Activated CD8-positive, alpha-beta T cell treated with anti-CD3 and anti-CD28 coated beads, Interleukin-2, amount 10 ng/mL, durations not matched to agents 7 days and 5 days (primary cell): ENCODE data around the gene CHMP4B. TPM values are rescaled to one million over a fixed set of nuclear protein-coding genes. Genes with fewer than 3 reads are reported as not detected.
A peak's percentile ranks its signal among the peaks of the same experiment; 100 is the strongest.
"Not testable (repeated sequence)": the region's sequence is repeated elsewhere in the genome, so short reads cannot be mapped to it uniquely, and the experiment has no call there.

Experiments used
- ATAC-seq: fragments of 150-1000 bp; cut with Tn5 transposase; one replicate; pipeline ENCODE4 v1.10.0; 2021; ENCODE audit warnings: moderate library complexity
- CTCF ChIA-PET: fragments of 350-600 bp; sonication (Branson Sonifier 250); formaldehyde crosslinking; loops from one replicate; lab custom pipeline; 2021; ENCODE audit warnings: antibody characterized with exemption; lab: Charles Lee
- POLR2A ChIA-PET: fragments of 350-600 bp; sonication (Branson Sonifier 250); formaldehyde crosslinking; loops from one replicate; lab custom pipeline; 2021; ENCODE audit warnings: antibody characterized with exemption; lab: Charles Lee
- DNase-seq: peaks from one replicate; pipeline ENCODE4 v3.0.0-alpha.2; 2020
- H3K27ac Mint-ChIP-seq: one replicate; pipeline ENCODE4 v1.8.0; 2021; ENCODE audit warnings: mild to moderate bottlenecking, mixed read lengths
- H3K27me3 Mint-ChIP-seq: one replicate; pipeline ENCODE4 v1.8.0; 2021; ENCODE audit warnings: low read depth, mixed read lengths
- H3K36me3 Mint-ChIP-seq: one replicate; pipeline ENCODE4 v1.8.0; 2021; ENCODE audit warnings: low read depth, mixed read lengths
- H3K4me1 Mint-ChIP-seq: one replicate; pipeline ENCODE4 v1.8.0; 2021; ENCODE audit warnings: low read depth, mixed read lengths
- H3K4me3 Mint-ChIP-seq: one replicate; pipeline ENCODE4 v1.8.0; 2021; ENCODE audit warnings: mild to moderate bottlenecking, mixed read lengths
- H3K9me3 Mint-ChIP-seq: one replicate; pipeline ENCODE4 v1.8.0; 2022; ENCODE audit warnings: mixed read lengths; ENCODE audit not compliant: insufficient read depth
- total RNA-seq, 2 experiments: library from RNA; stranded (reverse); gene quantifications; one replicate each; pipeline ENCODE4 v1.2.3, GENCODE V29; 2021

The CHMP4B gene
- total RNA-seq, 2 experiments from 2014 or later: 86.7 to 93.2 TPM

- CTCF ChIA-PET: interaction anchor here (1.0 to 4.0 kb wide), 8 partner anchors 9 to 240 kb away, joined by 3 to 37 read pairs (median 10); partner anchors contain the start of gene CHMP4B
These were observed 20.1 kb upstream of the CHMP4B start for GRCh38 chr20:33791021-33791420.

DNA sequence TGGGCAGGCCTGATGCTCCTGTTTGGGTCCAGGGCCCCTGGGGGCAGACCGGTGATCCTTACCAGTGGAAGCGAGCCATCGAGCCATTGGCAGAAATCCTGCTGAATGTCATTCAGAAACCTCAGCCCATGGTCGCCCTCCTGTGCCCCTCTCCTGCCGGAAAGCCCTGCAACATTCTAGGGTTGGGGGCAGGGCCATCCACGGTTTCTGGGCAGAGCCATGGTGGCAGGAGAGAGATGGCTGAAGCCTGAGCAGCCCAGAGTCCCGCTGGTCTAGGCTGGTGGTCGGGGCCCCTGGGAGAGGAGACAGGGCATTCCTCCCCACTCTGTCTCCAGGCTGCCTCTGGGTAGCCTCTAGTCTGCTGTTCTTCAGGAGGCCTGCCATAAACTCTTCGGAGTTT, 19.6 kb upstream of the CHMP4B start:
- ChIA-PET CTCF (interaction anchor here (0.7 to 4.0 kb wide), 26 partner anchors 9 to 338 kb away, joined by 3 to 37 read pairs (median 5); partner anchors contain the start of gene CHMP4B), POLR2A (no interaction called here)
- Mint-ChIP-seq H3K27me3 (no peaks in the 10 kb centered on the region), H3K27ac (no peak overlapping the region), H3K36me3 (no peaks in the 10 kb centered on the region), H3K4me3 (no peak overlapping the region), H3K9me3 (no peaks in the 10 kb centered on the region), H3K4me1 (peaks cover 24% of the 10 kb centered on the region)
- no peak for ATAC-seq
- DNase-seq: no peak

More at GRCh38 chr20:33791021-33791420, 20.1 kb upstream of the CHMP4B start:
- POLR2A ChIA-PET: no interaction called here
- no peak overlapping the region for H3K27ac Mint-ChIP-seq
- ATAC-seq (no peak), DNase-seq (no peak)
- H3K36me3 Mint-ChIP-seq: no peaks in the 10 kb centered on the region
- H3K27me3 Mint-ChIP-seq: no peaks in the 10 kb centered on the region
- no peak overlapping the region for H3K4me3 Mint-ChIP-seq
- H3K9me3 Mint-ChIP-seq: no peaks in the 10 kb centered on the region
- peaks cover 29% of the 10 kb centered on the region for H3K4me1 Mint-ChIP-seq

DNA sequence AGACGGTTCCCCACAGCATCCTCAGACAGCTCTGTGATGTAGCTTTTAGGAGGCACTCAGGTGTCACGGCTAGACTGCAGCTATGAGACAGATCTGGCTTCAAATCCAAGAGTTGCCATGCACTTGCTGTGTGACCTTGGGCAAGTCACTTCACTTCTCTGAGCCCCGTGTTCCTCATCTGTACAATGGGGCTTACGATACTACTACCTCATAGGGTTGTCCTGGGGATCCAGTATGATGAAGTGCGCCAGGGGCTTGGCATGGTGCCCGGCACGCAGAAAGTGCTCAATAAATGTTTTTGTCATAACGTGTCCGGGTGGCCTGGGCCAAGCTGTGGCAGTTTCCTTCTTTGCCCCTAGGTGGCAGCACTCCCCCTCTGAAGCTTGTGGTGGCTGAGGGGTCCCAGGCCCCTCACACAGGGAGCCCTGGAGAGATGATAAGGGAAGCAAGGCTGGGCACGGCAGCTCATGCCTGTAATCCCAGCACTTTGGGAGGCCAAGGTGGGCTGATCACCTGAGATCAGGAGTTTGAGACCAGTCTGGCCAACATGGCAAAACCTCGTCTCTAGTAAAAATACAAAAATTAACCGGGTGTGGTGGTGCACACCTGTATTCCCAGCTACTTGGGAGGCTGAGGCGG, 19.1 kb upstream of the CHMP4B start:
- POLR2A ChIA-PET: no interaction called here
- no peak overlapping the region for H3K27ac Mint-ChIP-seq
- ATAC-seq: peak; percentile 73
- peak; percentile 61 for DNase-seq
- H3K27me3 Mint-ChIP-seq: no peaks in the 10 kb centered on the region
- H3K36me3 Mint-ChIP-seq: no peaks in the 10 kb centered on the region
- H3K4me3 Mint-ChIP-seq: no peak overlapping the region
- CTCF ChIA-PET: interaction anchor here (0.7 to 4.0 kb wide), 32 partner anchors 9 to 337 kb away, joined by 3 to 37 read pairs (median 4); partner anchors contain the start of genes CHMP4B and EIF2S2
- H3K9me3 Mint-ChIP-seq: no peaks in the 10 kb centered on the region
- H3K4me1 Mint-ChIP-seq: peaks cover 22% of the 10 kb centered on the region

GRCh38 chr20:33792598-33792989, 18.6 kb upstream of the CHMP4B start:
- CTCF ChIA-PET: interaction anchor here (0.7 to 4.0 kb wide), 26 partner anchors 9 to 320 kb away, joined by 3 to 37 read pairs (median 5); partner anchors contain the start of genes CHMP4B and EIF2S2
- POLR2A ChIA-PET, H3K9me3 Mint-ChIP-seq, ATAC-seq, H3K36me3 Mint-ChIP-seq, H3K27ac Mint-ChIP-seq, DNase-seq, H3K27me3 Mint-ChIP-seq, H3K4me3 Mint-ChIP-seq: not testable (repeated sequence)
- peaks cover 17% of the 10 kb centered on the region for H3K4me1 Mint-ChIP-seq

GRCh38 chr20:33793011-33793931, 17.9 kb upstream of the CHMP4B start:
- no peak for ATAC-seq
- POLR2A ChIA-PET: interaction anchor here (0.7 to 1.2 kb wide), 2 partner anchors 73 to 319 kb away, joined by 3 to 5 read pairs; partner anchors contain the start of genes EIF2S2 and PXMP4
- Mint-ChIP-seq H3K36me3 (no peaks in the 10 kb centered on the region), H3K27me3 (no peaks in the 10 kb centered on the region), H3K4me1 (peaks cover 13% of the 10 kb centered on the region), H3K27ac (peak overlapping the region; percentile 69), H3K9me3 (no peaks in the 10 kb centered on the region), H3K4me3 (no peak overlapping the region)
- no peak for DNase-seq
- CTCF ChIA-PET: interaction anchor here (0.7 to 4.0 kb wide), 18 partner anchors 10 to 319 kb away, joined by 3 to 37 read pairs (median 8); partner anchors contain the start of genes CHMP4B and EIF2S2

- DNase-seq: no peak
These were observed 14.8 kb upstream of the CHMP4B start for GRCh38 chr20:33796263-33796906.

DNA sequence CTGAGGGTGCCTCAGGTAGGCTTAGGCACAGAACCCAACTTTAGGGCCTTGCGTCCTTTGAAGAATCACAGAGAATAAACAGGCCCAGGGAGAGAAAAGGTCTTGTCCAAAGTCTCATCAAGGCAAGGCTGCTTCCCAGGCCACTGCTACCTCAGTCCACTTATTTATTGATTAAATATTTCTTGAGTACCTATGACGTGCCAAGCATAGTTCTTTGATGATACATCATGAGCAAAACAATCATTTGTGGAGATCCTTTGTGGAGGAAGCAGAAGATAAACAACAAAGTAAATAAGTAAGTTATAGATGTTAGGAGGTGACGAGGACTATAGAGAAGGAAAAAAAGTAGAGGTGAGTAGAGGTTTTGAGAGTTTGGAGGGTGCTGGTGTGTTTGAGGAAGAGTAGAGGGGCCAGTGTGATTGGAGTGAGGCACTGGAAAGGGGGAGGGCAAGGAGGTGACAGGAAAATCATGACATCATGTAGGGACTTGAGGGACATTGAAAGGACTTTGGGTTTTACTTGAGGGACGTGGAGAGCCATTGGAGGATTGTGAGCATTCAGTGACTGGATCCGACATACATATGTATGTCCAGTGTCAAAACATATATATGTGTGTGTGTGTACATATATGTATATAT, 14.1 kb upstream of the CHMP4B start:
- ATAC-seq: no peak
- Mint-ChIP-seq H3K27ac (no peak overlapping the region), H3K27me3 (no peaks in the 10 kb centered on the region), H3K36me3 (no peaks in the 10 kb centered on the region), H3K4me1 (peaks cover 11% of the 10 kb centered on the region), H3K4me3 (no peak overlapping the region), H3K9me3 (no peaks in the 10 kb centered on the region)
- CTCF ChIA-PET: no interaction called here
- POLR2A ChIA-PET: no interaction called here
- no peak for DNase-seq

More at GRCh38 chr20:33796263-33796906, 14.8 kb upstream of the CHMP4B start:
- no peaks in the 10 kb centered on the region for H3K36me3 Mint-ChIP-seq
- H3K4me1 Mint-ChIP-seq: peaks cover 11% of the 10 kb centered on the region
- H3K27ac Mint-ChIP-seq: no peak overlapping the region
- no peaks in the 10 kb centered on the region for H3K27me3 Mint-ChIP-seq
- no peak overlapping the region for H3K4me3 Mint-ChIP-seq
- no peaks in the 10 kb centered on the region for H3K9me3 Mint-ChIP-seq
- CTCF ChIA-PET: no interaction called here
- ATAC-seq: no peak
- POLR2A ChIA-PET: no interaction called here

GRCh38 chr20:33798444-33798843, 12.7 kb upstream of the CHMP4B start:
- Mint-ChIP-seq H3K27ac (no peak overlapping the region), H3K4me1 (peaks cover 3% of the 10 kb centered on the region), H3K9me3 (no peaks in the 10 kb centered on the region), H3K27me3 (peaks cover 3% of the 10 kb centered on the region), H3K4me3 (no peak overlapping the region), H3K36me3 (no peaks in the 10 kb centered on the region)
- ATAC-seq (no peak), DNase-seq (no peak)
- CTCF ChIA-PET: no interaction called here
- POLR2A ChIA-PET: no interaction called here

- CTCF ChIA-PET: interaction anchor here (2.2 kb wide), 1 partner anchor 12 kb away, joined by 12 read pairs; no protein-coding TSS in a partner anchor
These were observed 7.2 kb upstream of the CHMP4B start for GRCh38 chr20:33803921-33804337.

GRCh38 chr20:33808388-33808787, 2.8 kb upstream of the CHMP4B start:
- CTCF ChIA-PET: no interaction called here
- no peak for DNase-seq
- Mint-ChIP-seq H3K4me1 (peaks cover 18% of the 10 kb centered on the region), H3K27me3 (peaks cover 2% of the 10 kb centered on the region), H3K27ac (no peak overlapping the region), H3K36me3 (peaks cover 17% of the 10 kb centered on the region), H3K4me3 (no peak overlapping the region), H3K9me3 (no peaks in the 10 kb centered on the region)
- POLR2A ChIA-PET: no interaction called here
- ATAC-seq: no peak

More at GRCh38 chr20:33803921-33804337, 7.2 kb upstream of the CHMP4B start:
- POLR2A ChIA-PET: no interaction called here
- Mint-ChIP-seq H3K4me1 (no peaks in the 10 kb centered on the region), H3K4me3 (no peak overlapping the region), H3K36me3 (no peaks in the 10 kb centered on the region), H3K27me3 (peaks cover 4% of the 10 kb centered on the region), H3K27ac (no peak overlapping the region), H3K9me3 (no peaks in the 10 kb centered on the region)
- DNase-seq: no peak
- ATAC-seq: no peak

DNA sequence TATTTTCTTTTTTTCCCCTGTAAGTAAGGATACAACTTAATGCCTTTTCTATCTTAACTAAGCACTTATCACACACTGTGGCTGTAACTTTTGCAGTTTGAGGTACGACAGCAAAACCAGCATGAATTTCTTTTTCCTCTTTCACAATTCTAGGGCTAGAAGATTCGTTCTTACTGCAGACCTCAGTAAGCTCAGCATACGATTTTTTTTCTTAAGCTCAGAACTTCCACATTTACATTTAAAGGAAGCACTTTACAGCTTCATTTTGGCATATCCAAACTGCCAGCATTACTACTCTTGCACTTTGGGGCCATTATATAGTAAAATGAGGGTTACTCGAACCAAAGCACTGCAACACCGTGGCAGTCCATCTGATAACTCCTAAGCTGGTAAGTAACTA, 889 bp upstream of the CHMP4B start:
- H3K27me3 Mint-ChIP-seq: no peaks in the 10 kb centered on the region
- H3K4me3 Mint-ChIP-seq: no peak overlapping the region
- peaks cover 27% of the 10 kb centered on the region for H3K36me3 Mint-ChIP-seq
- DNase-seq: no peak
- CTCF ChIA-PET: interaction anchor here (0.7 to 5.8 kb wide), 6 partner anchors 9 to 232 kb away, joined by 3 to 37 read pairs (median 3); no protein-coding TSS in a partner anchor
- H3K4me1 Mint-ChIP-seq: peaks cover 34% of the 10 kb centered on the region
- no peak overlapping the region for H3K27ac Mint-ChIP-seq
- no peak for ATAC-seq
- POLR2A ChIA-PET: interaction anchor here (0.6 to 3.0 kb wide), 3 partner anchors 42 to 302 kb away, joined by 3 to 11 read pairs (median 3); partner anchors contain the start of gene EIF2S2
- no peaks in the 10 kb centered on the region for H3K9me3 Mint-ChIP-seq
